Activated CD4-positive, alpha-beta memory T cell treated with anti-CD3 and anti-CD28 coated beads, Interleukin-2, amount 10 ng/mL, durations not matched to agents 7 days and 5 days (primary cell): Measurements from ENCODE around the gene NDUFA3. TPM values are rescaled to one million over a fixed set of nuclear protein-coding genes. Genes with fewer than 3 reads are reported as not detected.

Experiments used
- CTCF ChIA-PET: fragments of 350-600 bp; sonication (Branson Sonifier 250); formaldehyde crosslinking; loops from one replicate; lab custom pipeline; 2021; ENCODE audit warnings: antibody characterized with exemption, inconsistent platforms; lab: Charles Lee
- POLR2A ChIA-PET: fragments of 350-600 bp; sonication (Branson Sonifier 250); formaldehyde crosslinking; loops from one replicate; lab custom pipeline; 2021; ENCODE audit warnings: antibody characterized with exemption; lab: Charles Lee
- DNase-seq: peaks from one replicate; pipeline ENCODE4 v3.0.0-alpha.2; 2020
- H3K27ac Mint-ChIP-seq: one replicate; pipeline ENCODE4 v1.8.0; 2021; ENCODE audit warnings: mild to moderate bottlenecking, mixed read lengths
- H3K27me3 Mint-ChIP-seq: one replicate; pipeline ENCODE4 v1.8.0; 2021; ENCODE audit warnings: mixed read lengths
- H3K36me3 Mint-ChIP-seq: one replicate; pipeline ENCODE4 v1.8.0; 2021; ENCODE audit warnings: low read depth, mixed read lengths
- H3K4me1 Mint-ChIP-seq: one replicate; pipeline ENCODE4 v1.8.0; 2021; ENCODE audit warnings: mixed read lengths
- H3K4me3 Mint-ChIP-seq: one replicate; pipeline ENCODE4 v1.8.0; 2021; ENCODE audit warnings: mild to moderate bottlenecking, mixed read lengths
- H3K9me3 Mint-ChIP-seq: one replicate; pipeline ENCODE4 v1.8.0; 2021; ENCODE audit warnings: mixed read lengths
- total RNA-seq, 2 experiments: library from RNA; stranded (reverse); gene quantifications; one replicate each; pipeline ENCODE4 v1.2.3, GENCODE V29; 2021

The NDUFA3 gene
- total RNA-seq, result 100 to 1,000 TPM; 115 to 116 TPM

- CTCF ChIA-PET, result interaction anchor here (1.2 to 1.8 kb wide), 3 partner anchors 13 to 164 kb away, joined by 4 to 6 read pairs (median 4); partner anchors contain the start of genes CNOT3, PRPF31 and TFPT
Observed at GRCh38 chr19:54102421-54103169, at the start of gene NDUFA3. TSS of gene NDUFA3 (plus strand) at chr19:54102855. CDS start at chr19:54102879, 24 bp downstream.

GRCh38 chr19:54062643-54063042, 40.0 kb upstream of the NDUFA3 start:
- H3K4me1 Mint-ChIP-seq, result no peaks in the 10 kb centered on the region
- ChIA-PET POLR2A (no interaction called here), CTCF (no interaction called here)
- no peaks in the 10 kb centered on the region for H3K36me3 Mint-ChIP-seq
- no peak overlapping the region for H3K4me3 Mint-ChIP-seq
- H3K27me3 Mint-ChIP-seq, result peaks cover 6% of the 10 kb centered on the region
- no peak overlapping the region for H3K27ac Mint-ChIP-seq
- no peak for DNase-seq
- no peaks in the 10 kb centered on the region for H3K9me3 Mint-ChIP-seq

More at GRCh38 chr19:54102421-54103169, at the start of gene NDUFA3:
- peaks cover 25% of the 10 kb centered on the region for H3K36me3 Mint-ChIP-seq
- H3K4me3 Mint-ChIP-seq, result peak within 1 kb of the TSS; percentile 97
- DNase-seq, result peak; percentile 99
- H3K27ac Mint-ChIP-seq, result peak within 1 kb of the TSS; percentile 90
- POLR2A ChIA-PET, result interaction anchor here (1.2 to 3.3 kb wide), 3 partner anchors 12 to 98 kb away, joined by 3 to 25 read pairs (median 6); partner anchors contain the start of genes CNOT3, PRPF31, RPS9 and TFPT
- no peaks in the 10 kb centered on the region for H3K9me3 Mint-ChIP-seq
- H3K4me1 Mint-ChIP-seq, result peaks cover 30% of the 10 kb centered on the region
- H3K27me3 Mint-ChIP-seq, result no peaks in the 10 kb centered on the region

GRCh38 chr19:54063350-54064116, 39.1 kb upstream of the NDUFA3 start, which contains the start of gene VSTM1:
TSS of gene VSTM1 (minus strand) at chr19:54063897. CDS start at chr19:54063777, 120 bp downstream.
- H3K27me3 Mint-ChIP-seq, result peaks cover 6% of the 10 kb centered on the region
- CTCF ChIA-PET, result no interaction called here

GRCh38 chr19:54069470-54069869, 33.2 kb upstream of the NDUFA3 start:
- no peak overlapping the region for H3K27ac Mint-ChIP-seq

More at GRCh38 chr19:54063350-54064116, 39.1 kb upstream of the NDUFA3 start, which contains the start of gene VSTM1:
- H3K27ac Mint-ChIP-seq, result no peak within 1 kb of the TSS
- H3K4me1 Mint-ChIP-seq, result no peaks in the 10 kb centered on the region
- H3K4me3 Mint-ChIP-seq, result no peak within 1 kb of the TSS
- no peaks in the 10 kb centered on the region for H3K36me3 Mint-ChIP-seq
- DNase-seq, result no peak
- POLR2A ChIA-PET, result no interaction called here
- no peaks in the 10 kb centered on the region for H3K9me3 Mint-ChIP-seq

GRCh38 chr19:54073829-54074228, 28.8 kb upstream of the NDUFA3 start:
- no peak overlapping the region for H3K4me3 Mint-ChIP-seq
- H3K27me3 Mint-ChIP-seq, result no peaks in the 10 kb centered on the region
- CTCF ChIA-PET, result no interaction called here
- POLR2A ChIA-PET, result no interaction called here
- H3K27ac Mint-ChIP-seq, result no peak overlapping the region
- no peaks in the 10 kb centered on the region for H3K36me3 Mint-ChIP-seq
- H3K9me3 Mint-ChIP-seq, result no peaks in the 10 kb centered on the region
- no peaks in the 10 kb centered on the region for H3K4me1 Mint-ChIP-seq
- DNase-seq, result no peak

More at GRCh38 chr19:54069470-54069869, 33.2 kb upstream of the NDUFA3 start:
- H3K9me3 Mint-ChIP-seq, result no peaks in the 10 kb centered on the region
- DNase-seq, result no peak
- ChIA-PET CTCF (interaction anchor here (0.9 kb wide), 1 partner anchor 9 kb away, joined by 3 read pairs; no protein-coding TSS in a partner anchor), POLR2A (no interaction called here)
- no peaks in the 10 kb centered on the region for H3K4me1 Mint-ChIP-seq
- H3K4me3 Mint-ChIP-seq, result no peak overlapping the region
- no peaks in the 10 kb centered on the region for H3K36me3 Mint-ChIP-seq
- H3K27me3 Mint-ChIP-seq, result peaks cover 4% of the 10 kb centered on the region

GRCh38 chr19:54074851-54075250, 27.8 kb upstream of the NDUFA3 start:
- H3K27me3 Mint-ChIP-seq, result no peaks in the 10 kb centered on the region
- H3K27ac Mint-ChIP-seq, result no peak overlapping the region
- CTCF ChIA-PET, result no interaction called here
- H3K9me3 Mint-ChIP-seq, result no peaks in the 10 kb centered on the region
- H3K36me3 Mint-ChIP-seq, result no peaks in the 10 kb centered on the region
- POLR2A ChIA-PET, result no interaction called here
- DNase-seq, result no peak
- H3K4me3 Mint-ChIP-seq, result no peak overlapping the region
- no peaks in the 10 kb centered on the region for H3K4me1 Mint-ChIP-seq

GRCh38 chr19:54077334-54077733, 25.3 kb upstream of the NDUFA3 start:
- CTCF ChIA-PET, result no interaction called here
- H3K4me3 Mint-ChIP-seq, result no peak overlapping the region
- H3K9me3 Mint-ChIP-seq, result peaks cover 3% of the 10 kb centered on the region
- H3K27ac Mint-ChIP-seq, result no peak overlapping the region
- no peak for DNase-seq
- no peaks in the 10 kb centered on the region for H3K4me1 Mint-ChIP-seq
- POLR2A ChIA-PET, result no interaction called here
- H3K27me3 Mint-ChIP-seq, result no peaks in the 10 kb centered on the region
- H3K36me3 Mint-ChIP-seq, result no peaks in the 10 kb centered on the region

GRCh38 chr19:54081032-54081431, 21.6 kb upstream of the NDUFA3 start, which contains the start of gene TARM1:
TSS of gene TARM1 (minus strand) at chr19:54081365. CDS start at chr19:54081340, 25 bp downstream.
- no peaks in the 10 kb centered on the region for H3K36me3 Mint-ChIP-seq
- ChIA-PET CTCF (no interaction called here), POLR2A (no interaction called here)
- no peaks in the 10 kb centered on the region for H3K27me3 Mint-ChIP-seq
- no peak for DNase-seq
- H3K4me3 Mint-ChIP-seq, result no peak within 1 kb of the TSS
- no peak within 1 kb of the TSS for H3K27ac Mint-ChIP-seq
- peaks cover 7% of the 10 kb centered on the region for H3K9me3 Mint-ChIP-seq
- no peaks in the 10 kb centered on the region for H3K4me1 Mint-ChIP-seq

GRCh38 chr19:54084410-54084809, 18.2 kb upstream of the NDUFA3 start:
- Mint-ChIP-seq H3K36me3 (no peaks in the 10 kb centered on the region), H3K9me3 (peaks cover 7% of the 10 kb centered on the region), H3K4me3 (no peak overlapping the region), H3K27ac (no peak overlapping the region), H3K4me1 (no peaks in the 10 kb centered on the region), H3K27me3 (no peaks in the 10 kb centered on the region)
- ChIA-PET CTCF (no interaction called here), POLR2A (no interaction called here)
- no peak for DNase-seq

GRCh38 chr19:54094426-54095000, 8.1 kb upstream of the NDUFA3 start:
- Mint-ChIP-seq H3K27ac (no peak overlapping the region), H3K4me3 (no peak overlapping the region), H3K4me1 (peaks cover 15% of the 10 kb centered on the region), H3K9me3 (peaks cover 4% of the 10 kb centered on the region), H3K27me3 (peaks cover 15% of the 10 kb centered on the region), H3K36me3 (peaks cover 3% of the 10 kb centered on the region)
- DNase-seq, result no peak
- ChIA-PET CTCF (interaction anchor here (1.3 kb wide), 1 partner anchor 9 kb away, joined by 6 read pairs; no protein-coding TSS in a partner anchor), POLR2A (interaction anchor here (1.5 to 2.3 kb wide), 2 partner anchors 20 to 43 kb away, joined by 4 to 6 read pairs; partner anchors contain the start of genes CNOT3 and TFPT)

- Mint-ChIP-seq H3K27me3 (peaks cover 15% of the 10 kb centered on the region), H3K9me3 (peaks cover 4% of the 10 kb centered on the region), H3K4me1 (peaks cover 15% of the 10 kb centered on the region), H3K27ac (no peak overlapping the region), H3K36me3 (peaks cover 3% of the 10 kb centered on the region), H3K4me3 (no peak overlapping the region)
- DNase-seq, result no peak
- ChIA-PET POLR2A (interaction anchor here (1.5 to 2.3 kb wide), 3 partner anchors 20 to 42 kb away, joined by 4 to 11 read pairs (median 6); partner anchors contain the start of genes CNOT3, PRPF31 and TFPT), CTCF (interaction anchor here (0.6 to 1.5 kb wide), 3 partner anchors 9 to 72 kb away, joined by 3 to 6 read pairs (median 4); partner anchors contain the start of genes PRPF31 and TFPT)
Observed at GRCh38 chr19:54095136-54095858, 7.4 kb upstream of the NDUFA3 start.
